ENCODE data around the gene SPDYE16.
"Not testable (repeated sequence)": the region's sequence is repeated elsewhere in the genome, so short reads cannot be mapped to it uniquely, and the experiment has no call there.

The SPDYE16 gene, protein sequence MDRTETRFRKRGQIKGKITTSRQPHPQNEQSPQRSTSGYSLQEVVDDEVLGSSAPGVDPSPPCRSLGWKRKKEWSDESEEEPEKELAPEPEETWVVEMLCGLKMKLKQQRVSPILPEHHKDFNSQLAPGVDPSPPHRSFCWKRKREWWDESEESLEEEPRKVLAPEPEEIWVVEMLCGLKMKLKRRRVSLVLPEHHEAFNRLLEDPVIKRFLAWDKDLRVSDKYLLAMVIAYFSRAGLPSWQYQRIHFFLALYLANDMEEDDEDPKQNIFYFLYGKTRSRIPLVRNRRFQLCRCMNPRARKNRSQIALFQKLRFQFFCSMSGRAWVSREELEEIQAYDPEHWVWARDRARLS

DNA sequence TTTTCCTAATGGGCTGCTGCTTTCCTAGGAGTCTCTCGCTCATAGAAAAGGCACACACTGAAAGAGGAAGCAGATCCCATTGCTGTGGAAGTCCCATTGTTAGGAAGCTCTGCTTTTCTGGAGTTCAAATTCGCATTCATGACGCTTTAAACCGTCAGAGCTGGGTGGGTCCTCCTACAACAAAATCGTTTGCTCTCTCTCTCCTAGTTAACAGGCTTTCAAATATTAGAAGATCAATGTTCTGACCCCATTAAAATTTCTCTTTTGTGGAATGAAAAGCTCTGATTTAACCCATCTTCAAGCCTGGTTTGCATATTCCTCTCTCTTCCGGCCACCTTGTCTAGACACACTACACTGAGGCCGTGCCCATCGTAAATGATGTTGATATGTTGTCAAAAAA is at the start of gene SPDYE16:
Gene SPDYE16 (minus strand): TSS at position 101 of the 400 bp plus-strand sequence. CDS start 1,838 bp downstream, outside the sequence.
- not testable (repeated sequence) for DNase-seq

DNA sequence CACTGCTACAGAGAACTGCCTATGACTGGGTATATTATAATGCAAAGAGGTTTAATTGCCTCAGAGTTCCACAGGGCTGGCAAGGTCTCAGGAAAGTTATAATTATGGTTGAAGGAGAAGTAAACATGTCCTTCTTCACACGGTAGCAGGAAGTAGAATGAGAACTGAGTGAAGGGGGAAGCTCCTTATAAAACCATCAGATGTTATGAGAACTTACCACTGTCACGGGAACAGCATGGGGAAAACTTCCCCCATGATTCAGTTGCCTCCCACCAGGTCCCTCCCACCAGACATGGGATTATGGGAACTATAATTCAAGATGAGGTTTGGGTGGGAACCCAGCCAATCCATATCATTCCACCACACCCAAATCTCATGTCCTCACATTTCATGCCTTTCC is 49.6 kb upstream of the SPDYE16 start:
- DNase-seq: not testable (repeated sequence)

DNA sequence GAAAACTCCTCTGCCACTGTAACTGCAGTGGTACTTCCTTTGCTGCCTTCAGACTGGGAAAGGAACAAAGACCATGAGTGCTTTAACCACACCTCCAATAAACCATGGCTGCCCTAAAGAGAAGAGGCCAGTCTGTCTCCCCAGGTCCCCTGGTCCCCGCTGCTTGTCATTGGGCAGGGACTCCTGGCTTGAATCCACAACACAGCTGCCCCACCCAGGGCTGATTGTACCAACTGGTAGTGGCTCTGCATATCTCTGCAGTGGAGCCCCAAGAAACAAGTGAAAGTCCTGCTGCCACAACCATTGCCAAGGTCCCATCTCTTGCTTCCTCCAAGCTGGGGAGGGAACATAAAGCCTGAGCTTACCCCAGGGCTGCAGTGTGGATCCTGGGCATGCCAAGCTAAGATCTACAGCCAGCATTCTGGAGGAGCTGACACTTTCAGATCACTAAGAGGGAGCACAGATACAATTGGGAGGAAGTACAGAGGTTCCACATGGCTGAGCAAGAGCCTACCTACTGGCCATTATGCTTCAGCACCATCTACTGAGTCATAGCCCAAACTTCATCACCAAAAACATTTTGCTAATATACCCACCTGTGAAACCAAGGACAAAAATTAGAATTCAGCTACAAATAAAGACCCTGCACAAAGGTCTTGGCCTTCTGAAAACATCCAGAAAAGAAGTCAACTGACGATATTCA is 48.7 kb upstream of the SPDYE16 start:
- DNase-seq: not testable (repeated sequence)

DNA sequence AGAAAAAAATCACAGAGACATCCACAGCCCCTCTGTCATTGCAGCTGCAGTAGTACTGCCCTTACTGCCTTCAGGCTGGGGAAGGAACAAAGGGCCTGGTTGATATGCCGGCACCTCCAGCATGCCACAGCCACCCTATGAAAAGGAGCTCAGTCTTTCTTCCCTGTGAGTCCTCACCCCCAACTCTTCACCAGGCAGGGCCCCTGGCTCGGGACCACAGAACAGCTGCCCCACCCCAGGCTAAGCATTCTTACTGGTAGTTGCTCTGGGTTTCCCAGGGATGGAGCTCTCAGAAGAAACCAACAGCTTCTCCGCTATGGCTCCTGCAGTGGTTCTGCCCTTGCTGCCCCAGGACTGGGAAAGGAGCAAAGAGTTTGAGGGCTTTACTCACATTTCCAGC is 47.9 kb upstream of the SPDYE16 start:
- DNase-seq: not testable (repeated sequence)

DNA sequence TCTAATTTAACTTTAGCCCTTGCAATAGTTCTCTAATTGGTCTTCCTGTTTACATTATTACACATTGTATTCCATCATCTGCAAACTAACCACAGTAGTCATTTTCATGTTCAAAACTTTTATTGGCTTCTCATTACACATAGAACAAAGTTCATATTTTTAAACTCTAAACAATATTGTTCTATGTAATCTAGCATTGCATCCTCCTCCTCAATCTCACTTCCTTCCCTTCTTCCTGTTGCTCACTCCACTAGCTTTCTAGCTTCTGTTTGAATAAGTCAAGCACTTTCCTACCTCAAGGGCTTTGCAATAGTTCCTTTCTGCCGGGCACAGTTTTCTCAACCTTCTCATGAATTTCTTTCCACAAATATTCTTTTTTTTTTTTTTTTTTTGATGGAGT is 45.5 kb upstream of the SPDYE16 start:
- DNase-seq: not testable (repeated sequence)

DNA sequence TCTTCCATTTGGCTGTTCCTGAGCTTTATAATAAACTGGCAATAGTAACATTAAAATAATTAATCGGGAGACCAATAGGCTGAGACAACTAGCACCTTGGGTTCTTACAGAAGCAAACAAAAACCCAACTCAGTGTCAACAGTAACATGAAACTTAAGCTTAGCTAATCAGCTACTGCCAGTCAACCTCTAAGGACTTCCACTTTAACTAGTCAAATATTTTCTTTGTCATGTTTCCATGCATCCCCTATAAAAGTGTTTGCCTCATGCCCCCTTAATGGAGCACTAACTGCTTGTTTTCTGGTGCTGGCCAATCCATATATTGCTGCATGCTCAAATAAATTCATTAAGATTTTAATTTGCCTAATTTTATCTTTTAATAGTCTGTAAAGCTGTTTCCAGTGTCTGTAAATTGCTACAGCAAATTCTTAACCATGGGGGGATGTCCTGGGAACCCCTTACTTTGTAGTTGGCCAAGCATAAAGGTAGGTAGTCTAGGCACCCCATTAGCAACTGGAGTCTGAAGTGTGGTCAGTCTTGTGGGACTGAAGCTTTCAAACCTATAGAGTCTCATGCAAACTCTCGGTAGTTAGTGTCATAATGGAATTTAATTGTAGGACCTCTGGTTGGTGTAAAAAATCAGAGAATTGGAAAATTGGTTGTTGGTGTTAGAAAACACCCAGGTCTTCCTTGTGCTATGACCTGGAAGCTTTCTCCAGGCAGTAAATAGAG is 43.7 kb upstream of the SPDYE16 start:
- DNase-seq: not testable (repeated sequence)

DNA sequence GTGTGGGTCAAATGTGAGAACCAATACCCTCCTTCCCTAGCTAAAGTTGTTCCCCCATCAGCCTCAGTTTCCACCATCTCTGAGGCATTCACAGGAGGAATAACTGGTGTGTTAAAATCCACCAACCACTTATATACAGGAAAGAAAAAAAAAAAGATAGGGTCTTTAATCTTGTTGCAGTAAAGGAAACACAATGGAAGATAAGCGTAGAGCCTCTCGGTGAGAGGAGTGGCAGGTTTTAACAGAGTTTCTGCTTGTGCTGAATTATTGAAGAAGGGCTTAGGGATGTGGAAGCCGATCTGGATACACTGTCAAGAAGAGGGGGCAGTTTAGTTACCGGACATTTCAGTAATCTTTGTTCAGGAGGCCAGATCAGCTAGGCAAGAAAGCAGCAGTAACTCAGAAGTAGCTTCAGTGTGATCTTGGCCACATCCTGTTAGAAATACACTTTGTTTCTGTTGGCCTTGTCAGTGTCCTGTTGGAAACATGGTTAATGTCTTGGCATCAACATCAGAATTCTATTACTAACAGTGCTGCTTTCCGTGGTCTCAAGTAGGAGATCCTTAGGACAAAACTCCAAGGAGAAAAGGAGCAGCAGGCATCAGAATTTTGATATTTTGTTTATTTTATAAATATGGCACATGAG is 40.7 kb upstream of the SPDYE16 start:
- DNase-seq: not testable (repeated sequence)

DNA sequence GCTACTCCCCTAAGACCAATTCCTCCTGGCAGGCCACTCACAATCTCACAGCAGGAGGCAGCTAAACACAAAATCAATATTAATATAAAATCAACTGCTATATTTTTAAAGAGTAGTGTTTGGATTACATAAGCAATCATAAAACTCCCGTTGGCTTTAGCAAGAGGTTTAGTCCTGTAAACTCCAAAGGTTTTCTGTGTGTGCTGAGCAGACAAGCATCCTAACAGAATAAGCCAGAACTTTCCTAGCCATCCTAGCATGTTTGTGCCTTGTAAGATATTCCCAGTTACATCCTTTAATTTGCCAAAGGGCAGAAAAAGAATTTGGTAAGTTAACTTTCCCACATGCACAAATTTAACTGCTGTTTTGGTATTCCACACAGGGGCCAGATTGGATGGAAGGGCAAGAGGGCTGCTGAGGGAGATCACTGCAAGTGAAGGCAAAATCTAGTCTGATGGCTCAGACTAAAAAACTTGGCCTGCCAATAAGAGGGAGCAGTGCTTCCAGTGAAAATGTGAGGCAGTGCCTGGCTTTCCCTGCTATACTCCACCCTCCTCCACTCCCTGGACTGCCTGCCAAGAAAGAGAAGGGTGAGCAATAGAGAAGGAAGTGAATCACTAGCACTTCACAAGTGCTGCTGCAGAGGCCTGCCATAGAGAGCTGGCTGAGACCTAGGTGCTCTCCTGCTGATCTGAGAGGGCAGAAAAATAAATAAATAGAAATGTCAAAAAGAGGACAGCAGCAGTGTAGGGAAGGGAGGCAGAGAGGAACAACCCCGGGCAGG is 39.9 kb upstream of the SPDYE16 start:
- not testable (repeated sequence) for DNase-seq

DNA sequence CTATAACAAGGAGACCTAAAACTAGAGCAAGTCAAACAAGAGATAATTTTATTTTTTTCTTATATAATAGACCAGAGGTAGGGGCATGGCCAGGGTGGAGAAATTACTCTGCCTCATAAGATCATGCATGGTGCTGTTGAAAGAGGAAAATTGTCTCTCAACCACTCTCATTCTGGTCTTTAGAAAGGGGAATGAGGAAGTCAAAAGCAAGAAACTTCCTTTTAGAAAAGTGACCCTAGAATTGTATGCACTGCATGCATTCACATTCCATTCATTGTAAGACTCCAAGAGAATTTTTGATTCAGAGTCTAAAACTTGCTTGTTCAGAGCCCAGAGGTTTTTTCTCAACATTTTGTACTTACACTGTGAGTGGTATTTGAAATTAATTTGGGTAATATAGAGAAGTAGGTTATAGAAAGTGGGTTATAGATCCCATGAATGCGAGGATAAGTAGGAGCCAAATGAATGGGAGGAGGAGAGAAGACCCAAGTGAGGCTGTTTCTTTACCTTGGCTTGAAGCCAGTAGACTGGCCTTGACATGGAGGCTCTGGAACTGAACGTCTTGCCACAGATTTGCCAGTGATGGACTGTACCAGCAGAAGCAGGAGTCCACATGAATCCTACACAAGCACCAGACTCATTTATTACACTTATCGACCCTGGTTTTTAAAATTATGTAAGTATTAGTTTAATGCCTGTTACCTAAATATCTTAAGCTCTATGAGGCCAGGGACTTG is 33.0 kb upstream of the SPDYE16 start:
- not testable (repeated sequence) for DNase-seq

DNA sequence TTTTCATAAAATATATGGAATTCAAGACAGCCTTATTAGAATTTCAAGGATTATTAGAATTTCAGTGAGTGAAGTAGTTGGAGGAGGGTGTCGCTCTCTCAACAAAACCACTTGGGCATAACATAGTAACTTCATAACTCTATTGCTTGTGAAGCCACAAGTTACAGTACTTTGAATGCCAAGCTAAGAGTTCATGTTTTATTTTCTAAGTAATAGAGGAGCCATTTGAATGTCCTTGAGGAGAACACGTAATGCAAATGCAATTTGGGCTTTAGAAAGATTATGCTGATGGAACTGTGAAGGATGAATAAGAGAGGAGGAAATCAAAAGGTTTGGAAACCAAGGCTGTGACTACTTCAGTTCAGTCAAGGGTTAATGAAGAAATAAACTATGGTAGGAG is 32.3 kb upstream of the SPDYE16 start:
- DNase-seq: not testable (repeated sequence)

DNA sequence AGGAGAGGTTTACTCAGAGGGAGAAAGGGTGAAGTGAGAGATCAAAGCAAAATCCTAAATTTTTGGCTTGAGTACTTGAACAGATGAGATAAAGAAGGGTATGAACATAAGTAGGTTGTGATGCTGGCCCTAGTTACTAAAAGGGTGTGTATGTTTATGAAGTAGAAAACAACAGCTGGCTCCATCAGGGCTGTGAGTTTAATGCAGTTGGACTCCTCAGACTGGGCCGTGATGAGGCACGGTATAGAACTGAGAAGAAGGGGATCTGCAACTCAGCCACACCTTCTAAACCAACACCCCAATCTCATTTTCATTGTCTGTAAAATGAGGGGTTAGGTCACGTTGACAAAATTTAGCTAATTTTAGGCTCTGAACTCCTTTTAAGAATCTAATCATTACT is 29.2 kb upstream of the SPDYE16 start:
- not testable (repeated sequence) for DNase-seq

DNA sequence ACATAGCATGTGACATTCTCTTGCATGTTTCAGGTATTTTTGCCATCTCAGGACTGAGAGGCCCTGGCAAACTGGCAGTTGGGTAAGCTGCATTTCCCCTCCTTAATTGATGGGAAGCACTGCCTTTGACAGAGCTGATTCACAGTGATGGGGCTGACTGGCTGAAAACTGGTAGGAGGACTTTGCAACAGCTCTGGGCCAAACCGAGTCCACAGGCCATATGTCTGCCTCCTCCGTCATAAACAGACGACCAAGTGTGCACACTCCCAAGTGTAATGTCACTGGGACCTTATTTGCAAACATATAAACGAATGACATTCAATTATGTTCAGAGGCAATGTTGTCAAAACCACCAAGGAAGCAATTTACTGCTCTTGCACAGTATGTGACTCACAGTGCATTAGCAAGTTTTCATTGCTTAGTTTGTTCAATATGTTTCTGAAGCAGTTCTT is 27.3 kb upstream of the SPDYE16 start:
- not testable (repeated sequence) for DNase-seq

DNA sequence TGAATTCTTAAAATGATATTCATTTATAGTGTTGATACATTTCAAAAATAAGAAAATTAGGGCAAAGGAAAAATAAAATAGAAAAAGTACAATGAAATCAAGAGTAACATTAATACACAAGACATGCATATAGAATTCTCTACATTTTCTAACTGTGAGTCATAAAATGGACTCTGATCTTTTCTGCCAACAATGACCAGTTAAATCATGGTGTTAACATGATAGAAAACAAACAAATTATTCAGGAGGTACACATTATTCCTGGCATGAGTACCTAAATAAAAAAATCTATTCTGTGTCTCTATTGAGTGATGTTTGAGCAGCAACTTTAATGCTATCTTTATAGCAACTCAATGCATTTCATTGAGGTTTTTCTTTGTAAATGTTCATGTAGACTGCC is 25.6 kb upstream of the SPDYE16 start:
- not testable (repeated sequence) for DNase-seq

DNA sequence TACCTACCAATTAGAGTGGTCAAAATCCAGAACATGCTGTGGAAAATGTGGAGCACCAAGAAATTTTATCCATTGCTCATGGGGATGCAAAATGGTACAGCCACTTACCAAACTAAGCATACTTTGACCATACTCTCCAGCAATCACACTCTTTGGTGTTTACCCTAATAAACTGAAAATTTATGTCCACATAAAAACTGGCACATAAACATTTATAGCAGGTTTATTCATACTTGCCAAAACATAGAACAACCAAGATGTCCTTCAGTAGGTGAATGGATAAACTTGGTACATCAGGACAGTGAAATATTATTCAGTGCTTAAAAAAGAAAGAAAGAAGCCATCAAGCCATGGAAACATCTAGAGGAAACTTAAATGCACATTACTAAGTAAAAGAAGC is 24.7 kb upstream of the SPDYE16 start:
- not testable (repeated sequence) for DNase-seq

DNA sequence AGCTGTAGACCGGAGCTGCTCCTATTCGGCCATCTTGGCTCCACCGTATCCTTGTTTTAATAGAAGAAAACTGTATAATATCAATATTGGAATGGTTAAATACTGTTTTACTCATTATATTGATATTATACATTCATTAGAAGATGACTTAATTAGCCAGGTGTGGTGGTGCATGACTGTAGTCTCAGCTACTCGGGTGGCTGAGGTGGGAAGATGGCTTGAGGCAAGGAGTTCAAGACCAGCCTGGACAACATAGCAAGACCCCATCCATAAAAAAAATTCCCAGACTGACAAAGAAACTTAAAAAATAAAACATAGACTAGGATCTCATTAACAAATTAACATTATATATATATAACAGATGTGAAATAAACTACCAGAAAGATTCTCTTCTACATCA is 24.2 kb upstream of the SPDYE16 start:
- not testable (repeated sequence) for DNase-seq

DNA sequence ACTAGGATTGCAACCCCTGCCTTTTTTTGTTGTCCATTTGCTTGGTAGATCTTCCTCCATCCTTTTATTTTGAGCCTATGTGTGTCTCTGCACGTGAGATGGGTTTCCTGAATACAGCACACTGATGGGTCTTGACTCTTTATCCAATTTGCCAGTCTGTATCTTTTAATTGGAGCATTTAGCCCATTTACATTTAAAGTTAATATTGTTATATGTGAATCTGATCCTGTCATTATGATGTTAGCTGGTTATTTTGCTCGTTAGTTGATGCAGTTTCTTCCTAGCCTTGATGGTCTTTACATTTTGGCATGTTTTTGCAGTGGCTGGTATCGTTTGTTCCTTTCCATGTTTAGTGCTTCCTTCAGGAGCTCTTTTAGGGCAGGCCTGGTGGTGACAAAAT is 21.9 kb upstream of the SPDYE16 start:
- not testable (repeated sequence) for DNase-seq

DNA sequence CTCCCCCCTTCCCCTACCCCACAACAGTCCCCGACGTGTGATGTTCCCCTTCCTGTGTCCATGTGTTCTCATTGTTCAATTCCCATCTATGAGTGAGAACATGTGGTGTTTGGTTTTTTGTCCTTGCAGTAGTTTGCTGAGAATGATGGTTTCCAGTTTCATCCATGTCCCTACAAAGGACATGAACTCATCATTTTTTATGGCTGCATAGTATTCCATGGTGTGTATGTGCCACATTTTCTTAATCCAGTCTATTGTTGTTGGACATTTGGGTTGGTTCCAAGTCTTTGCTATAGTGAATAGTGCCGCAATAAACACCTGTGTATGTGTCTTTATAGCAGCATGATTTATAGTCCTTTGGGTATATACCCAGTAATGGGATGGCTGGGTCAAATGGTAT is 18.2 kb upstream of the SPDYE16 start:
- DNase-seq: not testable (repeated sequence)

DNA sequence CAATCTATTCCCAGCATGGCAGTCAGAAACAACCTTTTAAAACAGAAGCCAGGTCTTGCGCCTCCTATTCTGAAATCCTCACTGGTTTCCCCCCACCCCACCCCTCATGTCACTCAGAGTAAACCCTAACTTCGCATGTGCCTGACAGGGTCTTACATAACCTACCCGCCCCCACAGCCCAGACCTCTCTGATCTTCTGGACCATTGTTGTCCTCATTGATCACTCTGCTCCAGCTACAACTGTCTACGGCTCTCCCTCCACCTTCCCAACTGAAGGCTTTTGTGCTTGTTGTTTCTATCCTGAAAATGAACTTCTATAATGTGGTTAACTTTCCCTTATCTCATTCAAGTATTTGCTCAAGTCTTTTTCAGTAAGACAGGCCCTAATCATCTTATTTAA is 17.1 kb upstream of the SPDYE16 start:
- not testable (repeated sequence) for DNase-seq

DNA sequence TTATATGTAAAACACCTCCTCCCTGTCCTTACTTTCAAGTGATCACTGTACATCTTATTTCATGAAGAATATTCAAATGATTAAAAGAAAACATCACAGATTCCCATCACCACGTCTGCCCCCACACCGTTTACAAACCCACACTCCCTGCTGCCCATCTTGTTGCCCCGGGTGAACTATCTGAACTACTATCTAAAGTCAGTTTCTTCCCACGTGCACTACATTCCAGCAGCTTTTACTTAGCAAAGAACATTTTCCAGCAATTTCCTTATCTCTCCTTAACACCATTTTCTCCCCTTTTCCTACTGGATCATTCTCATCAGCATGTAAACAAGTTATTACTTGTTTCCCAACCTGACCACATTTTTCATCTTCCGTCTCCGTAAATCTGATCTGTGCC is 16.6 kb upstream of the SPDYE16 start:
- DNase-seq: not testable (repeated sequence)

DNA sequence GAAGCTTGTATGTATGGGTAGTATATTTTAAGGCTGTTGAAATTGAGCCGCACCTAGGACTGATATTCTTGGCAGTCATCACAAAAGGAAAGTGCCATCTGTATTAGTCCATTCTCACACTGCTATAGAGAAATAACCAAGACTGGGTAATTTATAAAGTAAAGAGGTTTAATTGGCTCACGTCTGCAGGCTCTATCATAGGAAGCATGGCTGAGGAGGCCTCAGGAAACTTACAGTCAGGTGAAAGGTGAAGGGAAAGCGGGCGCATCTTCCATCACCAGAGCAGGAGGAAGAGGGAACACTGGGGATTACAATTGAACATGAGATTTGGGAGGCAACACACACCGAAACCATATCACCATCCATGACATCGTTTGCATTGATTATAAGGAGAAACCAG is 8.9 kb upstream of the SPDYE16 start:
- DNase-seq: not testable (repeated sequence)

DNA sequence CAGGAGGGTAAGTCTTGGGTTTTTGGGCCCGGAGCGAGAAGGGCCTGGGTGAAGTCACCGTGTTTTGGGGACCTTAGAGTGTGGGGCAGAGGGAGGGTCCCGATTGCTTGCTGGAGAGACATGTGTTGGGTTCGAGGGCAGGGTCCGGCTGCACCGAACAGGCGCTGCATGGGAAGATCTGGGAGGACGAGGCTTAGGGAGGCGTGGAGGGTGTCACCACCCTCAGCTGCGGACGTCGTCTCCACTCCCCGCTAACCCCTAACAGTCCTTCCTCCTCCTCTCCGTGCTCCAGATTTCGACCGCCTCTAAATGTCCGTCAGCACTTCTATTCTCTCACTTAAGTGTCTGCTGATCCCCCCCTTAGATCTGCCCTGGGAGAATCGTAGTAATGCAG is 6.8 kb upstream of the SPDYE16 start:
- not testable (repeated sequence) for DNase-seq

Data from CD4-positive, alpha-beta T cell treated with Interleukin-15 for 1 hour (primary cell).